K562 (cell line): ENCODE results near the gene OR51B2. TPM values are rescaled to one million over a fixed set of nuclear protein-coding genes. Genes with fewer than 3 reads are reported as not detected.

Experiments used
- ARID3A ChIP-seq: IDR thresholded peaks from 2 replicates; pipeline ENCODE4 v1.6.1; 2012; ENCODE audit warnings: low read depth, low read length, improper control_type of control experiment, borderline replicate concordance
- BACH1 ChIP-seq: fragments of 200-800 bp; sonication (Bioruptor generic); IDR thresholded peaks from 2 replicates; pipeline ENCODE4 v1.6.1; 2016; ENCODE audit warnings: missing genetic modification characterization, missing compliant biosample characterization
- BHLHE40 ChIP-seq: IDR thresholded peaks from 2 replicates; pipeline ENCODE4 v1.6.1; 2011; ENCODE audit warnings: low read length, improper control_type of control experiment
- BRF1 ChIP-seq: IDR thresholded peaks from 3 replicates; pipeline ENCODE4 v1.6.1; 2011; ENCODE audit warnings: borderline replicate concordance, mild to moderate bottlenecking; ENCODE audit not compliant: insufficient read length; ENCODE audit errors: extremely low read depth
- DMBX1 ChIP-seq: fragments of 250-450 bp; sonication (Bioruptor Pico); IDR thresholded peaks from 2 replicates; pipeline ENCODE4 v1.8.0; 2022; ENCODE audit warnings: inconsistent platforms, mild to moderate bottlenecking, moderate library complexity, borderline replicate concordance
- E2F4 ChIP-seq: sonication (generic); formaldehyde crosslinking; IDR thresholded peaks from 2 replicates; pipeline ENCODE4 v1.8.0; 2022; ENCODE audit warnings: mild to moderate bottlenecking, low read depth, missing genetic modification reagents
- FOXK2 ChIP-seq, 2 experiments: fragments of 450-650 bp; IDR thresholded peaks in 1 of 2; conservative IDR thresholded peaks in 1 of 2; 2 replicates each; pipeline ENCODE4 v1.6.1; 2016; ENCODE audit warnings: low read depth in 2 of 2, mild to moderate bottlenecking in 1 of 2
- HINFP ChIP-seq: fragments of 450-650 bp; conservative IDR thresholded peaks from 2 replicates; pipeline ENCODE4 v1.6.1; 2016; ENCODE audit warnings: missing genetic modification characterization, low read depth, mild to moderate bottlenecking, control low read depth, missing compliant biosample characterization
- IFI16 ChIP-seq: fragments of 250-450 bp; sonication (Bioruptor Pico); IDR thresholded peaks from 2 replicates; pipeline ENCODE4 v2.1.2; 2022; ENCODE audit warnings: mild to moderate bottlenecking, inconsistent platforms
- MAFG ChIP-seq: fragments of 450-650 bp; conservative IDR thresholded peaks from 2 replicates; pipeline ENCODE4 v1.6.1; 2016; ENCODE audit warnings: missing genetic modification characterization, missing compliant biosample characterization
- MECOM ChIP-seq: fragments of 250-450 bp; sonication (Bioruptor Pico); IDR thresholded peaks from 2 replicates; pipeline ENCODE4 v1.8.0; 2022; ENCODE audit warnings: inconsistent platforms
- NCOA4 ChIP-seq: fragments of 450-650 bp; IDR thresholded peaks from 2 replicates; pipeline ENCODE4 v1.6.1; 2018; ENCODE audit warnings: mild to moderate bottlenecking; ENCODE audit not compliant: partially characterized antibody
- NFE2 ChIP-seq: IDR thresholded peaks from 2 replicates; pipeline ENCODE4 v1.6.1; 2014; ENCODE audit warnings: antibody characterized with exemption, low read depth
- POLR2AphosphoS2 ChIP-seq: IDR thresholded peaks from 2 replicates; pipeline ENCODE4 v1.6.1; 2012; ENCODE audit warnings: low read length, improper control_type of control experiment
- PTRF ChIP-seq: fragments of 450-650 bp; IDR thresholded peaks from 2 replicates; pipeline ENCODE4 v1.6.1; 2016; ENCODE audit warnings: mild to moderate bottlenecking, missing genetic modification characterization, missing compliant biosample characterization
- SIRT6 ChIP-seq: IDR thresholded peaks from one replicate; pipeline ENCODE4 v1.6.1; 2012; ENCODE audit warnings: low read depth, mild to moderate bottlenecking, control low read depth, inconsistent platforms, low read length, moderate library complexity
- THAP7 ChIP-seq: fragments of 250-450 bp; sonication (Bioruptor Pico); IDR thresholded peaks from 2 replicates; pipeline ENCODE4 v1.5.0; 2021
- ZFP1 ChIP-seq: fragments of 450-650 bp; formaldehyde crosslinking; IDR thresholded peaks from 2 replicates; pipeline ENCODE4 v1.4.0; 2020; ENCODE audit warnings: mild to moderate bottlenecking, mixed read lengths
- ZNF324 ChIP-seq: fragments of 250-450 bp; sonication (Bioruptor Pico); IDR thresholded peaks from 2 replicates; pipeline ENCODE4 v1.4.0; 2020; ENCODE audit warnings: mild to moderate bottlenecking
- polyA plus RNA-seq, 8 experiments: library from polyadenylated mRNA; depleted of rRNA in 4 of 8; stranded (reverse) in 5 of 8; unstranded in 3 of 8; fragments of >200 nt; fragmentation: Nextera tagmentation in 2 of 8; fragmentation: Illumina TruSeq in 1 of 8; extraction: Ambion mirVana in 2 of 8; extraction: Trizol in 1 of 8; gene quantifications; 2 replicates each; pipeline versions ENCODE4 v1.2.1 to v1.2.3, GENCODE V29; 2011 to 2014; ENCODE audit warnings: inconsistent platforms in 1 of 8, missing spikeins in 1 of 8
- total RNA-seq, 7 experiments: library from RNA; depleted of rRNA in 6 of 7; stranded (reverse); fragments of >200 nt in 6 of 7; fragmentation: Illumina TruSeq in 2 of 7; extraction: Trizol in 2 of 7; gene quantifications; 2 replicates each; pipeline versions ENCODE4 v1.2.1 to v1.2.3, GENCODE V29; 2011 to 2021; ENCODE audit warnings: low replicate concordance in 1 of 7
- TF ChIP-seq, protein P1 (sequence below): fragments of 250-450 bp; sonication (Bioruptor Pico); IDR thresholded peaks from 2 replicates; pipeline ENCODE4 v1.8.0; 2022; ENCODE audit warnings: inconsistent platforms, mild to moderate bottlenecking, moderate library complexity, borderline replicate concordance

OR51B2 gene
- total and polyA plus RNA-seq, 9 of the 15 experiments (the other 6 are each of a cell fraction or from before 2014, with no cell fraction given), result 0.38 to 6.6 (median 4.0) TPM

DNA sequence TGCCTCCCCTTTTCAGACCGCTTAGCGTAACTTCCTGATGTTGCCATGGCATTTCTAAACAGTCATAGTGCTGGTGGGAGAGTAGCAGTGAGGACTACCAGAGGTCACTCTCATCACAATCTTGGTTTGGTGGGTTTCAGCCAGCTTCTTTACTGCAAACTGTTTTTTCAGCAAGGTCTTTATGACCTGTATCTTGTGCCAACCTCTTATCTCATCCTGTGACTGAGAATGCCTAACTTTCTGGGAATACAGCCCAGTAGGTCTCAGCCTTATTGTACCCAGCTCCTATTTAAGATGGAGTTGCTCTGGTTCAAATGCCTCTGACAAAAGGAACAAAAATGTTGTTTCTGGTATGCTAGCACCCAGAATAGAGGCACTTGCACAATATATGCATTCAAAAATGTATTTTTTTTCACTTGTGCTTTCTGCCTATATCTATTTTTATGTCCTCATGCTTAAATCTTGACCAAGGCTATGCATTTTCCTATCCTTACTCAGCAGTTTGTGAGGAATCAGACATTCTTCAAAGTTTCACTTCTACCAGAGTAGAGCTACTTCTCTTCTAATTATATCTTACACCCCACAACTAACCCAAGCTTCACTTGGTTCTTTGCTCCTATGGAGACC is 43.5 kb upstream of the OR51B2 start (continued):
- no peak for TF ChIP-seq ARID3A
- TF ChIP-seq THAP7, result no peak
- 0 out of 2 replicates have a peak, but pooled peaks have one; percentile 44 for TF ChIP-seq HINFP
- TF ChIP-seq ZFP1 (CRISPR knock-in tag), result no peak
- 0 out of 2 replicates have a peak, but pooled peaks have one; percentile 17 for TF ChIP-seq IFI16 (CRISPR knock-in tag)
- peak; percentile 60; the same call in 1 of the 2 replicates for TF ChIP-seq MECOM (CRISPR knock-in tag)
- no peak for TF ChIP-seq NCOA4
- TF ChIP-seq BHLHE40, result no peak
- peak; percentile 94 for TF ChIP-seq DMBX1 (CRISPR knock-in tag)
- TF ChIP-seq NFE2, result no peak
- no peak for TF ChIP-seq BRF1
- no peak for TF ChIP-seq SIRT6
- peak; percentile 68; the same call in 1 of the 2 replicates for TF ChIP-seq PTRF (tag)
- no peak for TF ChIP-seq POLR2AphosphoS2
- TF ChIP-seq, protein P1, sequence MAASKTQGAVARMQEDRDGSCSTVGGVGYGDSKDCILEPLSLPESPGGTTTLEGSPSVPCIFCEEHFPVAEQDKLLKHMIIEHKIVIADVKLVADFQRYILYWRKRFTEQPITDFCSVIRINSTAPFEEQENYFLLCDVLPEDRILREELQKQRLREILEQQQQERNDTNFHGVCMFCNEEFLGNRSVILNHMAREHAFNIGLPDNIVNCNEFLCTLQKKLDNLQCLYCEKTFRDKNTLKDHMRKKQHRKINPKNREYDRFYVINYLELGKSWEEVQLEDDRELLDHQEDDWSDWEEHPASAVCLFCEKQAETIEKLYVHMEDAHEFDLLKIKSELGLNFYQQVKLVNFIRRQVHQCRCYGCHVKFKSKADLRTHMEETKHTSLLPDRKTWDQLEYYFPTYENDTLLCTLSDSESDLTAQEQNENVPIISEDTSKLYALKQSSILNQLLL (CRISPR knock-in tag), result no peak
- TF ChIP-seq BACH1 (tag), result 0 out of 2 replicates have a peak, but pooled peaks have one; percentile 25
- TF ChIP-seq ZNF324 (CRISPR knock-in tag), result no peak
- TF ChIP-seq FOXK2 (conservative IDR thresholded peaks at IDR 0.05 in 1 of 2, IDR thresholded peaks at IDR 0.05 in 1 of 2; ENCODE audit: low read depth in 2 of 2), result no peak
- TF ChIP-seq MAFG (tag), result peak; percentile 49; the same call in 1 of the 2 replicates
- no peak for TF ChIP-seq E2F4 (CRISPR knock-in tag)
